ENCODE data around the gene DNAH12.

Gene DNAH12

DNA sequence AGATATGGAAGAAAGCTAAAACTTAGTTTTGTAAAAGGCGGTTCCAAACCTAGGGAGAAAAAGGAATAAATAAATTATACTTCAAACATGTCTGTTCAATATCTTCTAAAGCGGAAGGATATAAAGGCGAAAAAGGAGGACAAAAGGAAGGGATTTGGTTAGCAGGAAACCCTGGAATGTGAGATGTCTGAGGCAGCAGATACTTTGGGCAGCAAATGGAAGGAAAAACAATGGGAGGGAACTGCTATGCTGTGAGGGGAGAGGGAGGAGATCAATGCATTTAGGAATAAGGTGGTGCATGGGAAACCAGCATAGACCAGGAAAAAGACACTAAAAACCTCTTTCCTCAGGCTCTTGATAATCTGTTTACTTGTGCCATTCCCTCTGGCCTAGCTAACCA lies 120.8 kb downstream of the DNAH12 start:
- Mint-ChIP-seq H3K9me3 (no peaks in the 10 kb centered on the region), H3K4me1 (ENCODE audit: low read depth in 2 of 2) (no peaks in the 10 kb centered on the region), H3K27me3 (peaks cover 18 to 33% of the 10 kb centered on the region in 2 donors), H3K27ac (no peak overlapping the region), H3K4me3 (no peak overlapping the region), H3K36me3 (ENCODE audit: insufficient read depth) (no peaks in the 10 kb centered on the region)
- DNase-seq: no peak
- no peak for ATAC-seq (replicated peaks)

GRCh38 chr3:57421336-57421735 lies 122.8 kb downstream of the DNAH12 start:
- Mint-ChIP-seq H3K27me3 (peaks cover 18 to 32% of the 10 kb centered on the region in 2 donors), H3K4me1 (ENCODE audit: low read depth in 2 of 2) (no peaks in the 10 kb centered on the region), H3K9me3 (no peaks in the 10 kb centered on the region), H3K27ac (no peak overlapping the region), H3K4me3 (no peak overlapping the region), H3K36me3 (ENCODE audit: insufficient read depth) (no peaks in the 10 kb centered on the region)
- DNase-seq (no peak), ATAC-seq (replicated peaks) (no peak)

GRCh38 chr3:57420001-57420400 lies 124.1 kb downstream of the DNAH12 start:
- Mint-ChIP-seq H3K4me3 (no peak overlapping the region), H3K4me1 (ENCODE audit: low read depth in 2 of 2) (no peaks in the 10 kb centered on the region), H3K27ac (no peak overlapping the region), H3K9me3 (no peaks in the 10 kb centered on the region), H3K36me3 (ENCODE audit: insufficient read depth) (no peaks in the 10 kb centered on the region), H3K27me3 (peaks cover 18 to 26% of the 10 kb centered on the region in 2 donors)
- DNase-seq: no peak
- ATAC-seq (replicated peaks): no peak

DNA sequence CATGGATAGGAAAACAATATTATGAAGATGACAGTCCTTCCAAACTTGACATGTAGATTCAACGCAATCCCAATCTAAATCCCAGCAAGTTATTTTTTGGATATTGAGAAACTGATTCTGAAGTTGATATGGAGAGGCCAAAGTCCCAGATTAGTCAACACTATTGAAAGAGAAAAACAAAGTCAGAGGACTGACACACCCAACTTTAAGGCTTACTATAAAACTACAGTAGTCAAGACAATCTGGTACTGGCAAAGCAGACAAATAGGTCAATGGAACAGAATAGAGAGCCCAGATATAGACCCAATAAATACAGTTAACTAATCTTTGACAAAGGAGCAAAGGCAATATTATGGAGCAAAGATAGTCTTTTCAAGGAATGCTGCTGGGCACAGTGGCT lies 132.4 kb downstream of the DNAH12 start:
- H3K4me3 Mint-ChIP-seq: no peak overlapping the region
- H3K9me3 Mint-ChIP-seq: no peaks in the 10 kb centered on the region
- no peaks in the 10 kb centered on the region for H3K4me1 Mint-ChIP-seq (ENCODE audit: low read depth in 2 of 2)
- peaks cover 4% of the 10 kb centered on the region for H3K36me3 Mint-ChIP-seq (ENCODE audit: insufficient read depth)
- H3K27ac Mint-ChIP-seq: no peak overlapping the region
- no peak for DNase-seq
- no peak for ATAC-seq (replicated peaks)
- peaks cover 21 to 34% of the 10 kb centered on the region in 2 donors for H3K27me3 Mint-ChIP-seq

DNA sequence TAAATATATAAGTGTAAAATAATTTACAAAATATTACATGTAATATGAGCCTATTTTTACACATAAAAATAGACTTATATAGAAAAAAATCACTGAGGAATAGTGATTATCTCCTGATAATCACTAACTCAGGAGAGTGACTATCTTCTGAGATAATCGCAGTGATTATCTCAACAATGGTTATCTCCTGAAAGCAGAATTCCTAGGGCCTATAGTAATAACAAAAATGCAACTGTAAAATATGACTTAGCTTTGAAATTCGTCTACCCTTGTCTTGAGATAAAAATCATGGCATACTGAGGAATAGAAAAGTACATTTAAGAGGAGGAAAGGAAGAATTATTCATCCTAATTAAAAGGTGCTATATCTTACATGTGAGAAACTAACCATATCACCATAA lies 134.7 kb downstream of the DNAH12 start:
- Mint-ChIP-seq H3K27ac (no peak overlapping the region), H3K9me3 (no peaks in the 10 kb centered on the region), H3K4me3 (no peak overlapping the region), H3K27me3 (peaks cover 21 to 34% of the 10 kb centered on the region in 2 donors), H3K4me1 (ENCODE audit: low read depth in 2 of 2) (no peaks in the 10 kb centered on the region), H3K36me3 (ENCODE audit: insufficient read depth) (peaks cover 4% of the 10 kb centered on the region)
- no peak for DNase-seq
- ATAC-seq (replicated peaks): no peak

DNA sequence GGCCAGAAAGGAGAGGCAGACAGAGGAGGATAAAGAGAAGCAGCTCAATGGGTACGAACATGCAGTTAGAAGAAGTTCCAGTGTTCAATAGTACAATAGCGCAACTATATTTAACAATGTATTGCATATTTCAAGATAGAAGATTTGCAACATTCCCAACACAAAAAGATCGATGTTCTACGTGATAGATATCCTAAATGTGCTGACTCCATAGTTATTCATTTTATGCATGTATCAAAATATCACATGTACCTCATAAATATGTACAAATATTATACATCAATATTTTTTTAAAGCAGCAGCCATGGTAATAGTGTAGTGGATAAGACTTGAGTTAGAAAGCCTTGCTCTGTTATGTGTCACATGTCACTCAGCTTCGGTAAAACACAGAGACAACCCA lies 141.5 kb downstream of the DNAH12 start:
- Mint-ChIP-seq H3K27me3 (peaks cover 10 to 18% of the 10 kb centered on the region in 2 donors), H3K36me3 (ENCODE audit: insufficient read depth) (no peaks in the 10 kb centered on the region), H3K27ac (no peak overlapping the region), H3K9me3 (no peaks in the 10 kb centered on the region), H3K4me1 (ENCODE audit: low read depth in 2 of 2) (peaks cover under 1 to 2% of the 10 kb centered on the region in 2 donors), H3K4me3 (no peak overlapping the region)
- no peak for DNase-seq
- no peak for ATAC-seq (replicated peaks)

DNA sequence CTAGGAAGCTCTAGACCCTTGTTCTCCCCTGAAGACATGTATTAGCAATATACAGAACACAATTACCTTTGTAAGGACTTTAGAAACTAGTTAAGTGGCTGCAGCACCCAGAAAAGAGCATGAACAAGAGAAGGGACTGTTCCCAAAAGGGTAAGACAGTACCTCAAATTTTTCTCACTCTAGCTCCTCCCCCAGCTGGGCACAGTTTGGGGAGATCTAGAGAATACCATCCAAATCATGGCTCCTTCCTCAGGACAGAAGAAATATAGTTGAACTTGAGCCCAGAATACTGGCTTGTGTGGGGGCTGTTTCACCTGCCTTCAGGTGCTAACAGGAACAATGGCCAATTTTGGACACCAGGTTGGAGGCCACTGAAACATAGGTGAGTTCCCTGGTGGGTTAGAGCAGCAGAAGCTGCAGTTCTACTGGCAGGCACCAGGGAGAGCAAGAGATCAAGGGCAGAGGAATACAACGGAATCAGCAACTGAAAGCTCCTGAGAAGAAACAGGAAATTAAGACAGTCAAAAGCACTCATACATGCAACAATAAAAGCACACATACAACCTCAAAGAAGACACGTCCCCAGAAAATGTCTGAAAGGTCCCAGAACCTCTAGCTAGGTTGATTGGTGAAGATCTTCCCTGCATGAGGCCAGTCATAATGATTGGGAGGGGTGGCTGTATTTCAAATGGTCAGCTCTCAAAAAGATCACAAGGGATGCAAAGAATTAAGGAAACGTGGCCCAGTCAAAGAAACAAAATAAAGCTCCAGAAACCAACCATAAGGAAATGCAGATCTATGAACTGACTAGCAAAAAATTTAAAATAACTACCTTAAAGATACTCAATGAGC lies 146.7 kb downstream of the DNAH12 start:
- Mint-ChIP-seq H3K4me3 (no peak overlapping the region), H3K27me3 (peaks cover 14 to 23% of the 10 kb centered on the region in 2 donors), H3K4me1 (ENCODE audit: low read depth in 2 of 2) (peaks cover 4 to 7% of the 10 kb centered on the region in 2 donors)

GRCh38 chr3:57393977-57394376 lies 150.2 kb downstream of the DNAH12 start:
- peaks cover 14 to 18% of the 10 kb centered on the region in 2 donors for H3K27me3 Mint-ChIP-seq
- no peak overlapping the region for H3K4me3 Mint-ChIP-seq
- DNase-seq (no peak), ATAC-seq (replicated peaks) (no peak)
- H3K36me3 Mint-ChIP-seq (ENCODE audit: insufficient read depth): peaks cover 3% of the 10 kb centered on the region
- H3K4me1 Mint-ChIP-seq (ENCODE audit: low read depth in 2 of 2): peaks cover 4 to 7% of the 10 kb centered on the region in 2 donors
- no peak overlapping the region for H3K27ac Mint-ChIP-seq
- no peaks in the 10 kb centered on the region for H3K9me3 Mint-ChIP-seq

More for the DNA sequence above, 146.7 kb downstream of the DNAH12 start:
- peaks cover 3% of the 10 kb centered on the region for H3K36me3 Mint-ChIP-seq (ENCODE audit: insufficient read depth)
- DNase-seq: peak; percentile 46 to 59 (median 46)
- no peak overlapping the region for H3K27ac Mint-ChIP-seq
- no peaks in the 10 kb centered on the region for H3K9me3 Mint-ChIP-seq
- peak; percentile 95 for ATAC-seq (replicated peaks)

GRCh38 chr3:57391767-57392166 lies 152.4 kb downstream of the DNAH12 start:
- no peak for DNase-seq
- H3K4me1 Mint-ChIP-seq (ENCODE audit: low read depth in 2 of 2): no peaks in the 10 kb centered on the region
- no peaks in the 10 kb centered on the region for H3K9me3 Mint-ChIP-seq
- ATAC-seq (replicated peaks): no peak
- no peak overlapping the region for H3K27ac Mint-ChIP-seq
- H3K36me3 Mint-ChIP-seq (ENCODE audit: insufficient read depth): peaks cover 3% of the 10 kb centered on the region
- peaks cover 0 to 14% of the 10 kb centered on the region in 2 donors for H3K27me3 Mint-ChIP-seq
- no peak overlapping the region for H3K4me3 Mint-ChIP-seq

DNA sequence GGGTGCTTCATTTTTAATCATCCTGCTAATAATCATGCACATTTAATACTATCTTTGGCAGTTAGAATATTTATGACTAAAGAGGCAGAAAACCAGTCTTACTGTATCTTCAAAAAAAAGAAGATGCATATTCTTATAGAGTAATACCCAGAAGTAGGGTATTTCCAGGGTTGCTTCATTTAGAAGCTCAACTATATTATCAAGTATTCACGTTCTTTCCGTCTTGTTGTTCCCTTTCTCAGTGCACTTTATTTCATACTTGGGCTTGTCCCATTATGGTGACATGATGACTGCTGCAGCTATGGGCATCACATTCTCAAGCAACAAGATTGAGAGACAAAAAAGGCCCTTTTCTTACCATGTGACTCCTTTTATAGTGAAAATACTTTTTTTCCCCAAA lies 154.9 kb downstream of the DNAH12 start:
- DNase-seq: no peak
- no peak overlapping the region for H3K27ac Mint-ChIP-seq
- ATAC-seq (replicated peaks): no peak
- H3K27me3 Mint-ChIP-seq: peaks cover 0 to 14% of the 10 kb centered on the region in 2 donors
- H3K4me1 Mint-ChIP-seq (ENCODE audit: low read depth in 2 of 2): no peaks in the 10 kb centered on the region
- H3K4me3 Mint-ChIP-seq: no peak overlapping the region
- H3K9me3 Mint-ChIP-seq: no peaks in the 10 kb centered on the region
- H3K36me3 Mint-ChIP-seq (ENCODE audit: insufficient read depth): peaks cover 3% of the 10 kb centered on the region

GRCh38 chr3:57386307-57386706 lies 157.8 kb downstream of the DNAH12 start:
- Mint-ChIP-seq H3K36me3 (ENCODE audit: insufficient read depth) (no peaks in the 10 kb centered on the region), H3K4me3 (no peak overlapping the region), H3K27ac (no peak overlapping the region), H3K9me3 (no peaks in the 10 kb centered on the region), H3K27me3 (peaks cover 0 to 12% of the 10 kb centered on the region in 2 donors), H3K4me1 (ENCODE audit: low read depth in 2 of 2) (no peaks in the 10 kb centered on the region)
- no peak for DNase-seq
- no peak for ATAC-seq (replicated peaks)

- Mint-ChIP-seq H3K9me3 (no peaks in the 10 kb centered on the region), H3K4me3 (no peak overlapping the region), H3K36me3 (ENCODE audit: insufficient read depth) (no peaks in the 10 kb centered on the region), H3K27me3 (peaks cover 0 to 5% of the 10 kb centered on the region in 2 donors), H3K4me1 (ENCODE audit: low read depth in 2 of 2) (no peaks in the 10 kb centered on the region), H3K27ac (no peak overlapping the region)
- no peak for ATAC-seq (replicated peaks)
- DNase-seq: no peak
Measured at GRCh38 chr3:57385498-57385897, 158.6 kb downstream of the DNAH12 start.

GRCh38 chr3:57383838-57384237 lies 160.3 kb downstream of the DNAH12 start:
- Mint-ChIP-seq H3K9me3 (no peaks in the 10 kb centered on the region), H3K4me3 (no peak overlapping the region), H3K36me3 (ENCODE audit: insufficient read depth) (no peaks in the 10 kb centered on the region), H3K27me3 (peaks cover 4 to 8% of the 10 kb centered on the region in 2 donors), H3K4me1 (ENCODE audit: low read depth in 2 of 2) (no peaks in the 10 kb centered on the region), H3K27ac (no peak overlapping the region)
- DNase-seq: no peak
- no peak for ATAC-seq (replicated peaks)

GRCh38 chr3:57383406-57383805 lies 160.7 kb downstream of the DNAH12 start:
- H3K27ac Mint-ChIP-seq: no peak overlapping the region
- DNase-seq (no peak), ATAC-seq (replicated peaks) (no peak)
- H3K27me3 Mint-ChIP-seq: peaks cover 8 to 12% of the 10 kb centered on the region in 2 donors
- no peaks in the 10 kb centered on the region for H3K36me3 Mint-ChIP-seq (ENCODE audit: insufficient read depth)
- H3K4me3 Mint-ChIP-seq: no peak overlapping the region
- no peaks in the 10 kb centered on the region for H3K9me3 Mint-ChIP-seq
- no peaks in the 10 kb centered on the region for H3K4me1 Mint-ChIP-seq (ENCODE audit: low read depth in 2 of 2)

Data from effector memory CD8-positive, alpha-beta T cell (primary cell).